GM12878 (cell line): ENCODE measurements around the gene CFAP97D2. TPM values are rescaled to one million over a fixed set of nuclear protein-coding genes. Genes with fewer than 3 reads are reported as not detected.
A peak's percentile ranks its signal among the peaks of the same experiment; 100 is the strongest.

ENCODE experiments used
- ATAC-seq: fragments of 200-7000 bp; cut with Tn5 transposase; 3 replicates; pipeline ENCODE4 v1.9.1; 2020; ENCODE audit warnings: mild to moderate bottlenecking, moderate library complexity
- BruUV-seq: library from RNA; stranded (reverse); fragments of 400-500 nt; replicated peaks from 2 replicates; lab custom pipeline; 2021; lab: Mats Ljungman, UMichigan
- CTCF ChIA-PET: fragments of 300-600 bp; sonication (Branson Sonifier 250); formaldehyde crosslinking; extraction: SDS; loops from one replicate; lab custom pipeline; 2021; ENCODE audit warnings: inconsistent platforms; lab: Yijun Ruan, JAX
- POLR2A ChIA-PET: fragments of 350-600 bp; formaldehyde crosslinking; extraction: SDS; loops from one replicate; lab custom pipeline; 2021; ENCODE audit warnings: inconsistent platforms; lab: Charles Lee
- RAD21 ChIA-PET: fragments of 300-600 bp; sonication (Branson Sonifier 250); formaldehyde crosslinking; loops from one replicate; lab custom pipeline; 2023; ENCODE audit warnings: antibody characterized with exemption; ENCODE audit not compliant: unreplicated experiment; lab: Charles Lee
- SMC1A ChIA-PET: fragments of 300-600 bp; sonication (Branson Sonifier 250); formaldehyde crosslinking; loops from one replicate; lab custom pipeline; 2023; ENCODE audit not compliant: unreplicated experiment, uncharacterized antibody; lab: Charles Lee
- DNase-seq: peaks from one replicate; pipeline ENCODE4 v3.0.0-alpha.2; 2011; ENCODE audit warnings: low read depth, low spot score
- FAIRE-seq: peaks from 3 replicates; lab custom pipeline; 2011; peaks lifted over from hg19 to GRCh38; lab: Jason Lieb, UNC
- H2AFZ ChIP-seq: 2 replicates; pipeline ENCODE4 v1.6.0; 2011; ENCODE audit warnings: low read depth, low read length, control low read depth; ENCODE audit not compliant: control insufficient read depth
- H3K27ac ChIP-seq: 2 replicates; pipeline ENCODE4 v1.5.1; 2011; ENCODE audit warnings: control low read depth; ENCODE audit not compliant: control insufficient read depth, insufficient read depth
- H3K27me3 ChIP-seq, 2 experiments: replicated peaks in 1 of 2; 2 replicates each; pipeline versions ENCODE4 v1.6.0 to v1.6.1; 2011; ENCODE audit warnings: low read length in 1 of 2; ENCODE audit not compliant: control insufficient read depth in 2 of 2, insufficient read depth in 2 of 2
- H3K36me3 ChIP-seq, 2 experiments: 2 replicates each; pipeline ENCODE4 v1.5.1; 2011; ENCODE audit warnings: low read length in 1 of 2; ENCODE audit not compliant: control insufficient read depth in 2 of 2, insufficient read depth in 2 of 2
- H3K4me1 ChIP-seq: 2 replicates; pipeline ENCODE4 v1.6.1; 2011; ENCODE audit warnings: mild to moderate bottlenecking, low read length, moderate library complexity, mixed read lengths; ENCODE audit not compliant: control insufficient read depth, insufficient read depth
- H3K4me2 ChIP-seq: 2 replicates; pipeline ENCODE4 v1.6.0; 2011; ENCODE audit warnings: control low read depth; ENCODE audit not compliant: control insufficient read depth, insufficient read depth
- H3K4me3 ChIP-seq: fragments of 200-600 bp; sonication (generic); 2 replicates; pipeline ENCODE4 v1.5.1; 2016
- H3K79me2 ChIP-seq: 2 replicates; pipeline ENCODE4 v1.6.0; 2011; ENCODE audit warnings: low read length; ENCODE audit not compliant: control insufficient read depth, insufficient read depth
- H3K9ac ChIP-seq: 2 replicates; pipeline ENCODE4 v1.8.0; 2011; ENCODE audit warnings: low read length, control low read depth, mixed read lengths; ENCODE audit not compliant: control insufficient read depth, insufficient read depth
- H3K9me3 ChIP-seq: replicated peaks from 3 replicates; pipeline ENCODE4 v1.5.1; 2011; ENCODE audit warnings: mild to moderate bottlenecking, low read length; ENCODE audit not compliant: control insufficient read depth, insufficient read depth
- H4K20me1 ChIP-seq: 2 replicates; pipeline ENCODE4 v1.6.0; 2011; ENCODE audit not compliant: control insufficient read depth, insufficient read depth
- BMI1 ChIP-seq: fragments of 450-650 bp; IDR thresholded peaks from 2 replicates; pipeline ENCODE4 v1.6.1; 2016; ENCODE audit warnings: mild to moderate bottlenecking, moderate library complexity, borderline replicate concordance
- CBX5 ChIP-seq: sonication (generic); IDR thresholded peaks from 2 replicates; pipeline ENCODE4 v1.6.1; 2016; ENCODE audit warnings: low read depth, moderate library complexity, mild to moderate bottlenecking, inconsistent platforms
- CREM ChIP-seq: IDR thresholded peaks from 2 replicates; pipeline ENCODE4 v1.6.1; 2014; ENCODE audit warnings: antibody characterized with exemption, low read depth
- FOS ChIP-seq: IDR thresholded peaks from 3 replicates; pipeline ENCODE4 v1.6.1; 2011; ENCODE audit warnings: borderline replicate concordance; ENCODE audit not compliant: insufficient read length; ENCODE audit errors: extremely low read depth
- FOXM1 ChIP-seq: IDR thresholded peaks from 2 replicates; pipeline ENCODE4 v1.6.1; 2012; ENCODE audit warnings: low read depth, mild to moderate bottlenecking, inconsistent platforms, low read length, moderate library complexity
- HCFC1 ChIP-seq: fragments of 150-350 bp; IDR thresholded peaks from 2 replicates; pipeline ENCODE4 v1.6.1; 2014; ENCODE audit warnings: low read length
- LARP7 ChIP-seq: fragments of 450-650 bp; IDR thresholded peaks from 2 replicates; pipeline ENCODE4 v1.6.1; 2017; ENCODE audit warnings: mild to moderate bottlenecking
- SUPT20H ChIP-seq: IDR thresholded peaks from 2 replicates; pipeline ENCODE4 v1.6.1; 2011; ENCODE audit warnings: low read depth, mild to moderate bottlenecking, low read length, moderate library complexity, borderline replicate concordance; ENCODE audit not compliant: control insufficient read depth
- TAF1 ChIP-seq: IDR thresholded peaks from 2 replicates; pipeline ENCODE4 v1.6.1; 2011; ENCODE audit warnings: mild to moderate bottlenecking, low read depth, low read length, borderline replicate concordance
- YBX1 ChIP-seq: fragments of 450-650 bp; IDR thresholded peaks from 2 replicates; pipeline ENCODE4 v1.6.1; 2016; ENCODE audit warnings: antibody characterized with exemption
- WGBS: methylation state at CpG from one replicate; pipeline ENCODE4 v1.1.6; 2016; ENCODE audit warnings: low lambda C conversion rate; ENCODE audit not compliant: insufficient replicate concordance, insufficient coverage; ENCODE audit errors: missing lambda C conversion rate; 5-methylcytosine and 5-hydroxymethylcytosine counted together
- in situ Hi-C: fragments of 300-500 bp; cut with MboI; formaldehyde crosslinking; loops from 9 replicates; pipeline ENCODE4 v1.14.3; 2018; ENCODE audit warnings: mixed read lengths
- intact Hi-C: fragments of 100-400 bp; cut with micrococcal nuclease; formaldehyde crosslinking; loops from one replicate; pipeline ENCODE4 v1.14.2; 2022; ENCODE audit not compliant: unreplicated experiment
- polyA plus RNA-seq, 11 experiments: library from polyadenylated mRNA; depleted of rRNA in 4 of 11; unstranded in 6 of 11; stranded (reverse) in 5 of 11; fragments of >200 nt; fragmentation: Nextera tagmentation in 4 of 11; fragmentation: Illumina TruSeq in 1 of 11; extraction: Ambion mirVana in 4 of 11; extraction: Trizol in 1 of 11; gene quantifications; 1 replicate in 1 of 11; 2 replicates in 10 of 11; pipeline versions ENCODE4 v1.2.1 to v1.2.3, GENCODE V29; 2011 to 2016; ENCODE audit warnings: inconsistent platforms in 2 of 11, missing spikeins in 2 of 11, low read depth in 1 of 11
- total RNA-seq, 4 experiments: library from RNA; depleted of rRNA in 3 of 4; stranded (reverse); fragments of >200 nt in 3 of 4; fragmentation: Illumina TruSeq in 1 of 4; extraction: Trizol in 1 of 4; gene quantifications; 2 replicates each; pipeline versions ENCODE4 v1.2.1 to v1.2.3, GENCODE V29; 2013 to 2021
- TF ChIP-seq, protein P1 (sequence below): fragments of 450-650 bp; IDR thresholded peaks from 2 replicates; pipeline ENCODE4 v1.6.1; 2016; ENCODE audit warnings: mild to moderate bottlenecking, moderate library complexity, borderline replicate concordance
- TF ChIP-seq, protein P2 (sequence below): fragments of 450-650 bp; IDR thresholded peaks from 2 replicates; pipeline ENCODE4 v1.6.1; 2016; ENCODE audit warnings: mild to moderate bottlenecking
- TF ChIP-seq, protein P3 (sequence below): fragments of 450-650 bp; IDR thresholded peaks from 2 replicates; pipeline ENCODE4 v1.6.1; 2014; ENCODE audit warnings: mild to moderate bottlenecking

The CFAP97D2 gene
- total and polyA plus RNA-seq, 10 of the 15 experiments (the other 5 are each of a cell fraction or from before 2014, with no cell fraction given), result not detected

DNA sequence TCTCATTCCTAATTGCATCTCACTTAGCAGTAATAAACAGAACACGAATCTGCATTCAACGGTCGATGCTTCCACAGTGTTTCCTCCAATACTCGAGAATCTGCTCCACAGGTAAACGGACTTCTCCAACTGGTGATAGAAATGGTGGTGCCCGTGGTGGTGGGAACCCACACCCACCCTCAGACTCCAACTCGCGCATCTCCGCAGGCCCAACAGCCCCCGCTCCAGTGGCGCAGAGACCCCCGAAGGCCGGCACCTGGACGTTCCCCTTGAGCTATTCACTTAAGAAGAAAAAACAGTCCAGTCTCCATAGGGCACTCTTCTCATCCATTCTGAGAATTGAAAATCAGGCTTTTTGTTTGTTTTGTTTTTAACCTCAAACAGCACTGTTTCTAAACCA is 32.9 kb upstream of the CFAP97D2 start:
- ChIA-PET POLR2A (no interaction called here), SMC1A (interaction anchor here (1.2 to 1.4 kb wide), 2 partner anchors 11 to 49 kb away, joined by 3 to 4 read pairs; no protein-coding TSS in a partner anchor), CTCF (no interaction called here), RAD21 (no interaction called here)
- Histone ChIP-seq H3K36me3 (no peaks in the 10 kb centered on the region), H3K27ac (no peak overlapping the region), H3K4me1 (peaks cover 48% of the 10 kb centered on the region), H2AFZ (no peak overlapping the region), H3K79me2 (no peaks in the 10 kb centered on the region), H3K4me2 (peak overlapping the region; percentile 50), H4K20me1 (no peaks in the 10 kb centered on the region), H3K9ac (no peak overlapping the region), H3K9me3 (no peaks in the 10 kb centered on the region), H3K27me3 (peaks cover 0 to under 1% of the 10 kb centered on the region in 2 experiments; a peak in 1 of 4 replicates), H3K4me3 (no peak overlapping the region)
- intact Hi-C loops (loop anchor here (10.0 kb wide), 1 partner anchor 331 kb away; no protein-coding TSS in a partner anchor), in situ Hi-C loops (no loop called here)
- BruUV-seq, result TSS peak; percentile 52
- no peak for TF ChIP-seq FOS
- TF ChIP-seq CBX5, result no peak
- TF ChIP-seq, protein P1, sequence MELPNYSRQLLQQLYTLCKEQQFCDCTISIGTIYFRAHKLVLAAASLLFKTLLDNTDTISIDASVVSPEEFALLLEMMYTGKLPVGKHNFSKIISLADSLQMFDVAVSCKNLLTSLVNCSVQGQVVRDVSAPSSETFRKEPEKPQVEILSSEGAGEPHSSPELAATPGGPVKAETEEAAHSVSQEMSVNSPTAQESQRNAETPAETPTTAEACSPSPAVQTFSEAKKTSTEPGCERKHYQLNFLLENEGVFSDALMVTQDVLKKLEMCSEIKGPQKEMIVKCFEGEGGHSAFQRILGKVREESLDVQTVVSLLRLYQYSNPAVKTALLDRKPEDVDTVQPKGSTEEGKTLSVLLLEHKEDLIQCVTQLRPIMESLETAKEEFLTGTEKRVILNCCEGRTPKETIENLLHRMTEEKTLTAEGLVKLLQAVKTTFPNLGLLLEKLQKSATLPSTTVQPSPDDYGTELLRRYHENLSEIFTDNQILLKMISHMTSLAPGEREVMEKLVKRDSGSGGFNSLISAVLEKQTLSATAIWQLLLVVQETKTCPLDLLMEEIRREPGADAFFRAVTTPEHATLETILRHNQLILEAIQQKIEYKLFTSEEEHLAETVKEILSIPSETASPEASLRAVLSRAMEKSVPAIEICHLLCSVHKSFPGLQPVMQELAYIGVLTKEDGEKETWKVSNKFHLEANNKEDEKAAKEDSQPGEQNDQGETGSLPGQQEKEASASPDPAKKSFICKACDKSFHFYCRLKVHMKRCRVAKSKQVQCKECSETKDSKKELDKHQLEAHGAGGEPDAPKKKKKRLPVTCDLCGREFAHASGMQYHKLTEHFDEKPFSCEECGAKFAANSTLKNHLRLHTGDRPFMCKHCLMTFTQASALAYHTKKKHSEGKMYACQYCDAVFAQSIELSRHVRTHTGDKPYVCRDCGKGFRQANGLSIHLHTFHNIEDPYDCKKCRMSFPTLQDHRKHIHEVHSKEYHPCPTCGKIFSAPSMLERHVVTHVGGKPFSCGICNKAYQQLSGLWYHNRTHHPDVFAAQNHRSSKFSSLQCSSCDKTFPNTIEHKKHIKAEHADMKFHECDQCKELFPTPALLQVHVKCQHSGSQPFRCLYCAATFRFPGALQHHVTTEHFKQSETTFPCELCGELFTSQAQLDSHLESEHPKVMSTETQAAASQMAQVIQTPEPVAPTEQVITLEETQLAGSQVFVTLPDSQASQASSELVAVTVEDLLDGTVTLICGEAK, result no peak
- no peak for TF ChIP-seq FOXM1
- no peak for TF ChIP-seq YBX1
- TF ChIP-seq CREM, result no peak
- TF ChIP-seq, protein P2, sequence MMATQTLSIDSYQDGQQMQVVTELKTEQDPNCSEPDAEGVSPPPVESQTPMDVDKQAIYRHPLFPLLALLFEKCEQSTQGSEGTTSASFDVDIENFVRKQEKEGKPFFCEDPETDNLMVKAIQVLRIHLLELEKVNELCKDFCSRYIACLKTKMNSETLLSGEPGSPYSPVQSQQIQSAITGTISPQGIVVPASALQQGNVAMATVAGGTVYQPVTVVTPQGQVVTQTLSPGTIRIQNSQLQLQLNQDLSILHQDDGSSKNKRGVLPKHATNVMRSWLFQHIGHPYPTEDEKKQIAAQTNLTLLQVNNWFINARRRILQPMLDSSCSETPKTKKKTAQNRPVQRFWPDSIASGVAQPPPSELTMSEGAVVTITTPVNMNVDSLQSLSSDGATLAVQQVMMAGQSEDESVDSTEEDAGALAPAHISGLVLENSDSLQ, result no peak
- no peak for TF ChIP-seq TAF1
- no peak for TF ChIP-seq LARP7
- TF ChIP-seq, protein P3, sequence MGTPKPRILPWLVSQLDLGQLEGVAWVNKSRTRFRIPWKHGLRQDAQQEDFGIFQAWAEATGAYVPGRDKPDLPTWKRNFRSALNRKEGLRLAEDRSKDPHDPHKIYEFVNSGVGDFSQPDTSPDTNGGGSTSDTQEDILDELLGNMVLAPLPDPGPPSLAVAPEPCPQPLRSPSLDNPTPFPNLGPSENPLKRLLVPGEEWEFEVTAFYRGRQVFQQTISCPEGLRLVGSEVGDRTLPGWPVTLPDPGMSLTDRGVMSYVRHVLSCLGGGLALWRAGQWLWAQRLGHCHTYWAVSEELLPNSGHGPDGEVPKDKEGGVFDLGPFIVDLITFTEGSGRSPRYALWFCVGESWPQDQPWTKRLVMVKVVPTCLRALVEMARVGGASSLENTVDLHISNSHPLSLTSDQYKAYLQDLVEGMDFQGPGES, result no peak
- no peak for TF ChIP-seq HCFC1
- no peak for TF ChIP-seq SUPT20H
- TF ChIP-seq BMI1, result no peak
- WGBS, result 81% methylated on average over 14 of the region's 14 CpGs
- ATAC-seq (no peak), FAIRE-seq (no peak), DNase-seq (no peak)
